ENCODE results near the gene COBL.

DNA sequence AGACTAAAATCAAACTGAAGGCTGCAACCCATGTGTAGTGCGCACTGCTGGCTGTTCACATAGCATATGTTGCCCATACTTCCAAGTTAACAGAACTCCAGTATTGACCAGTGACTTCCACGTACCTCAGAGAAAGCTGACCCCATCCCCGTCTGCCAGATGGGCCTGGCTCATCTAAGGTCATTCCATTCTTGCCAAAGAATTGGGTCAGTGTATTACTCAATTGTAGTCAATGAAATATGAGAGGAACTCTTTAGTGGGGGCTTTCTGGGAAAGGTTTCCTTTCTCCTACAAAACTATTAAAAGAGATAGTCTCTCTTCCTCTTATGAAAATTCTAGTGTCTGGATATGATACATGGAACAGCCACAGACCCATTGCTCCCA is 238.6 kb downstream of the COBL start:
- TF ChIP-seq, protein P1, sequence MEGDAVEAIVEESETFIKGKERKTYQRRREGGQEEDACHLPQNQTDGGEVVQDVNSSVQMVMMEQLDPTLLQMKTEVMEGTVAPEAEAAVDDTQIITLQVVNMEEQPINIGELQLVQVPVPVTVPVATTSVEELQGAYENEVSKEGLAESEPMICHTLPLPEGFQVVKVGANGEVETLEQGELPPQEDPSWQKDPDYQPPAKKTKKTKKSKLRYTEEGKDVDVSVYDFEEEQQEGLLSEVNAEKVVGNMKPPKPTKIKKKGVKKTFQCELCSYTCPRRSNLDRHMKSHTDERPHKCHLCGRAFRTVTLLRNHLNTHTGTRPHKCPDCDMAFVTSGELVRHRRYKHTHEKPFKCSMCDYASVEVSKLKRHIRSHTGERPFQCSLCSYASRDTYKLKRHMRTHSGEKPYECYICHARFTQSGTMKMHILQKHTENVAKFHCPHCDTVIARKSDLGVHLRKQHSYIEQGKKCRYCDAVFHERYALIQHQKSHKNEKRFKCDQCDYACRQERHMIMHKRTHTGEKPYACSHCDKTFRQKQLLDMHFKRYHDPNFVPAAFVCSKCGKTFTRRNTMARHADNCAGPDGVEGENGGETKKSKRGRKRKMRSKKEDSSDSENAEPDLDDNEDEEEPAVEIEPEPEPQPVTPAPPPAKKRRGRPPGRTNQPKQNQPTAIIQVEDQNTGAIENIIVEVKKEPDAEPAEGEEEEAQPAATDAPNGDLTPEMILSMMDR (IDR thresholded peaks at IDR 0.05), result no peak
- TF ChIP-seq POLR2A (IDR thresholded peaks at IDR 0.05) (no peak), POLR2AphosphoS5 (IDR thresholded peaks at IDR 0.05) (no peak)

All from prostate gland (tissue), 2 donors.